Esophagus squamous epithelium (tissue), 5 donors: ENCODE measurements around the gene WDR86. TPM values are rescaled to one million over a fixed set of nuclear protein-coding genes. Genes with fewer than 3 reads are reported as not detected.

Experiments
- DNase-seq: peaks from one replicate; lab custom pipeline; 2025; lab: John Stamatoyannopoulos, UW
- H3K27ac ChIP-seq, 4 donors: fragments of 200-600 bp; sonication (generic); one replicate each; pipeline ENCODE4 v1.5.1; 2016 to 2019; ENCODE audit warnings: mild to moderate bottlenecking in 1 of 4
- H3K27me3 ChIP-seq, 4 donors: fragments of 200-600 bp; sonication (generic); 1 replicate in 3 of 4; 2 replicates in 1 of 4; pipeline versions ENCODE4 v1.5.1 to v1.6.0; 2017 to 2021; ENCODE audit warnings: antibody characterized with exemption in 1 of 4
- H3K36me3 ChIP-seq, 3 donors: fragments of 200-600 bp; sonication (generic); one replicate each; pipeline ENCODE4 v1.5.1; 2016 to 2019
- H3K4me1 ChIP-seq, 3 donors: fragments of 200-600 bp; sonication (generic); one replicate each; pipeline ENCODE4 v1.5.1; 2017 to 2019
- H3K4me3 ChIP-seq, 4 donors: fragments of 200-600 bp; sonication (generic); 1 replicate in 3 of 4; 2 replicates in 1 of 4; pipeline ENCODE4 v1.5.1; 2016 to 2019; ENCODE audit warnings: mild to moderate bottlenecking in 2 of 4, moderate library complexity in 1 of 4
- H3K9me3 ChIP-seq, 3 donors: fragments of 200-600 bp; sonication (generic); one replicate each; pipeline ENCODE4 v1.5.1; 2016 to 2019
- POLR2A ChIP-seq, 4 donors: fragments of 450-650 bp; IDR thresholded peaks; one replicate each; pipeline ENCODE4 v1.6.1; 2017; ENCODE audit warnings: antibody characterized with exemption in 4 of 4, mild to moderate bottlenecking in 4 of 4, moderate library complexity in 3 of 4
- WGBS, 2 donors: methylation state at CpG; one replicate each; pipeline ENCODE4 v1.1.5; 2018; 5-methylcytosine and 5-hydroxymethylcytosine counted together
- intact Hi-C: fragments of 100-400 bp; cut with DNase I; formaldehyde crosslinking; loops from one replicate; pipeline ENCODE4 v1.15.0; 2022
- total RNA-seq, 4 donors: library from RNA; depleted of rRNA; stranded (reverse); fragments of >200 nt; gene quantifications; one replicate each; pipeline ENCODE4 v1.1.0, GENCODE V29; 2016
- TF ChIP-seq, protein P1 (sequence below), 6 experiments: fragments of 450-650 bp in 4 of 6; fragments of 200-600 bp in 2 of 6; sonication (generic) in 2 of 6; IDR thresholded peaks; one replicate each; pipeline ENCODE4 v1.5.1; 2016 to 2019; ENCODE audit warnings: antibody characterized with exemption in 6 of 6, mild to moderate bottlenecking in 4 of 6, moderate library complexity in 4 of 6
- donor health status: DM: yes; HTN: yes; CAD: no.

Gene WDR86
- total RNA-seq, 4 donors from 2014 or later, result 0.53 to 4.6 (median 1.5) TPM

DNA sequence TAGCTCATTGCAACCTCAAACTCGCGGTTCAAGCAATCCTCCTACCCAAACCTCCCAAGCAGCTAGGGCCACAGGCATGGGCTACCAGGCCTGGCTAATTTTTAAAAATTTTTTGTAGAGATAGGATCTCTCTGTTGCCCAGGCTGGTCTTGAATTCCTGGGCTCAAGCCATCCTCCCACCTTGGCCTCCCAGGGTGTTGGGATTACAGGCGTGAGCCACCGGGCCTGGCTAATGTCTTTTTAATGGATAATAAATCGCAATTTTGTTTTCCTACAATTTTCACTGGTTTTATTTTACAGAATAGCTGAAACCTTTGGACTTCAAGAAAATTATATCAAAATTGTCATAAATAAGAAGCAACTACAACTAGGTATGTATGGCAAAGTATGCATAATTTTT, 57.3 kb downstream of the WDR86 start:
- peaks cover 7 to 34% (median 10%) of the 10 kb centered on the region in 3 donors for H3K4me1 ChIP-seq
- no peak overlapping the region for H3K4me3 ChIP-seq
- no peaks in the 10 kb centered on the region for H3K27me3 ChIP-seq
- 68 to 85% methylated on average over 5 of the region's 5 CpGs for WGBS, 2 donors
- TF ChIP-seq, protein P1, sequence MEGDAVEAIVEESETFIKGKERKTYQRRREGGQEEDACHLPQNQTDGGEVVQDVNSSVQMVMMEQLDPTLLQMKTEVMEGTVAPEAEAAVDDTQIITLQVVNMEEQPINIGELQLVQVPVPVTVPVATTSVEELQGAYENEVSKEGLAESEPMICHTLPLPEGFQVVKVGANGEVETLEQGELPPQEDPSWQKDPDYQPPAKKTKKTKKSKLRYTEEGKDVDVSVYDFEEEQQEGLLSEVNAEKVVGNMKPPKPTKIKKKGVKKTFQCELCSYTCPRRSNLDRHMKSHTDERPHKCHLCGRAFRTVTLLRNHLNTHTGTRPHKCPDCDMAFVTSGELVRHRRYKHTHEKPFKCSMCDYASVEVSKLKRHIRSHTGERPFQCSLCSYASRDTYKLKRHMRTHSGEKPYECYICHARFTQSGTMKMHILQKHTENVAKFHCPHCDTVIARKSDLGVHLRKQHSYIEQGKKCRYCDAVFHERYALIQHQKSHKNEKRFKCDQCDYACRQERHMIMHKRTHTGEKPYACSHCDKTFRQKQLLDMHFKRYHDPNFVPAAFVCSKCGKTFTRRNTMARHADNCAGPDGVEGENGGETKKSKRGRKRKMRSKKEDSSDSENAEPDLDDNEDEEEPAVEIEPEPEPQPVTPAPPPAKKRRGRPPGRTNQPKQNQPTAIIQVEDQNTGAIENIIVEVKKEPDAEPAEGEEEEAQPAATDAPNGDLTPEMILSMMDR (IDR thresholded peaks at IDR 0.05), result no peak
- DNase-seq, result no peak
- no peak overlapping the region for H3K27ac ChIP-seq
- peaks cover 6 to 96% (median 23%) of the 10 kb centered on the region in 3 donors for H3K36me3 ChIP-seq
- intact Hi-C loops, result no loop called here
- no peaks in the 10 kb centered on the region for H3K9me3 ChIP-seq

DNA sequence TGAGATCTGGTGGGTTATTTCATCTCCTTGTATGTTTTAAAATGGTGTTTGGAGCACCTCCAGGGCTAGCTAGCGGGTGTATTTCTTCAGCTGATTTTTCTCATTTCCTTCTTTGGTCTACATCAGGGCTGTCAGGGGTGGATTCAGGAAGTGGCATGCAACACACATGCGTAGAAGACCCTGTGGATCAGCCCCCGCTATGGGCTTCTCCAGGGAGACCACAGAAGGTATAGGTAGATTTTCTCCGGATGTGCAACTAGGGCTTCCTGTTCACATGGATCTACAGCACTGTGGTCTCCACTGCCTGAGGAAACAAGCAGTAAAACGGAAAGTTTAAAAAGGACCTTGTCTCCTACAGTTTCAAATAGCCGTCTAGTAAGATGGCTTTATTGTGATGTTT, 57.9 kb downstream of the WDR86 start:
- no peaks in the 10 kb centered on the region for H3K9me3 ChIP-seq
- intact Hi-C loops, result no loop called here
- TF ChIP-seq, protein P1 (IDR thresholded peaks at IDR 0.05), result no peak
- TF ChIP-seq POLR2A (IDR thresholded peaks at IDR 0.05), result no peak
- peaks cover 6 to 96% (median 17%) of the 10 kb centered on the region in 3 donors for H3K36me3 ChIP-seq
- 57 to 58% methylated on average over 3 to 6 of the region's 6 CpGs for WGBS, 2 donors
- H3K4me3 ChIP-seq, result no peak overlapping the region
- peaks cover 7 to 34% (median 10%) of the 10 kb centered on the region in 3 donors for H3K4me1 ChIP-seq
- no peak overlapping the region for H3K27ac ChIP-seq
- no peaks in the 10 kb centered on the region for H3K27me3 ChIP-seq
- no peak for DNase-seq

DNA sequence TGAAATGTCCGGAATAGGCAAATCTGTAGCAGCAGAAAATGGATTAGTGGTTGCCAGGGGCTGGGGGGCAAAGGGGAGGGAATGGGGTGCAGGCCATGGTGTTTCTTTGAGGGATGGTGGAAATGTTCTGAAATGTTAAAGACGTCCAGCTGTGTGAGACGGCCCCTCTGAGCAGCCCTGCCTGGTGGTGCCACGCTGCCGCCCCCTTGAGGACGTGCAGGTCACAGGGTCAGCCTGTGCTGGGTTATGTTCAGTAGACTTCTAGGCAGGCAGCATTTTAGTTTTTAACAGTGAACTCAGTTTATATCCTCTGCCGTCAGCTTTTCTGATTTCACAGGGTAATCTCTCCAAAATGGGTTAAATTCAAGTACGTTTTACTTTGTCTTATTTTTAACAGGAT, 58.8 kb downstream of the WDR86 start:
- peaks cover 2 to 96% (median 8%) of the 10 kb centered on the region in 3 donors for H3K36me3 ChIP-seq
- H3K4me3 ChIP-seq, result no peak overlapping the region
- no peaks in the 10 kb centered on the region for H3K9me3 ChIP-seq
- TF ChIP-seq POLR2A (IDR thresholded peaks at IDR 0.05), result no peak
- TF ChIP-seq, protein P1 (IDR thresholded peaks at IDR 0.05), result peak in 1 of 6 experiments; percentile 5
- 47 to 57% methylated on average over 7 to 8 of the region's 8 CpGs for WGBS, 2 donors
- intact Hi-C loops, result no loop called here
- DNase-seq, result no peak
- H3K27ac ChIP-seq, result no peak overlapping the region
- peaks cover 7 to 35% (median 10%) of the 10 kb centered on the region in 3 donors for H3K4me1 ChIP-seq
- no peaks in the 10 kb centered on the region for H3K27me3 ChIP-seq

DNA sequence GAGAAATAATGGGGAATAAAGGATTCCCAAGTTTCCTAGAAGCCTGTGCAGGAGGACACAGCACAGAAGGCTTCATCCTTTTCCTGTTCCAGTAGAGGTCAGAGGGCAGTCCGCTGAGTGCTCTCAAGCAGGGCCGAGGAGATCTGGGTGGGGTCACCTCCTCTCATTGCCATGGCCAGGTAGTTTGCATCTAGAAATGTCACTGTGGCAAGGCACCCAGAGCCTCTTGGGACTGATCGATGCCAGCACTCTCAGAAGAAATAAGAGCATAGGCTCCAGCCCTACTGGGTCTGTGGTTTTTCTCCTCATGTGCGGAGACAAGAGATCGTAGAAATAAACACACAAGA, 60.4 kb downstream of the WDR86 start:
- Histone ChIP-seq H3K4me3 (peak overlapping the region in 3 of 4 donors; percentile 38 to 59 (median 46)), H3K36me3 (peaks cover 8 to 96% (median 9%) of the 10 kb centered on the region in 3 donors), H3K27ac (peak overlapping the region; percentile 64 to 87 (median 76)), H3K4me1 (peaks cover 7 to 38% (median 10%) of the 10 kb centered on the region in 3 donors), H3K9me3 (no peaks in the 10 kb centered on the region), H3K27me3 (no peaks in the 10 kb centered on the region)
- 35 to 59% methylated on average over 2 to 5 of the region's 5 CpGs for WGBS, 2 donors
- intact Hi-C loops, result loop anchor here (5.0 kb wide), 1 partner anchor 37 kb away; no protein-coding TSS in a partner anchor
- TF ChIP-seq, protein P1 (IDR thresholded peaks at IDR 0.05), result no peak
- no peak for TF ChIP-seq POLR2A (IDR thresholded peaks at IDR 0.05)
- DNase-seq, result no peak

DNA sequence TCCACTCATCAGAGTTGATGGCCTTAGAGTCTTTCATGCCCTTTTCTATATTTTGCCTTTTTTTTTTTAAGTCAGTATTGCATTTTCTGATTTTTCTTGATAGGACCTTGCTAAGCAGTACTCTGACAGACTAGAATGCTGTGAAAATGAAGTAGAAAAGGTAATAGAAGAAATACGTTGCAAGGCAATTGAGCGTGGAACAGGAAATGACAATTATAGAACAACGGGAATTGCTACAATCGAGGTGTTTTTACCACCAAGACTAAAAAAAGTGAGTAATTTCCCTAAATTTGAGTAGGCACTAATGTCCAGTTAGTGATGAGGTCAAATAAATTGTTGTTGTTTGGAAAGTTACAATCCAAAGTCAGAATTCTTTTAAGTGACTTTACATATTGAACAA, 60.9 kb downstream of the WDR86 start:
- peaks cover 7 to 41% (median 10%) of the 10 kb centered on the region in 3 donors for H3K4me1 ChIP-seq
- TF ChIP-seq POLR2A (IDR thresholded peaks at IDR 0.05), result no peak
- TF ChIP-seq, protein P1 (IDR thresholded peaks at IDR 0.05), result no peak
- no peaks in the 10 kb centered on the region for H3K9me3 ChIP-seq
- peak overlapping the region in 3 of 4 donors; percentile 66 to 87 (median 86) for H3K27ac ChIP-seq
- H3K36me3 ChIP-seq, result peaks cover 8 to 95% (median 9%) of the 10 kb centered on the region in 3 donors
- WGBS, 2 donors, result 61 to 62% methylated on average over 4 of the region's 4 CpGs
- no peaks in the 10 kb centered on the region for H3K27me3 ChIP-seq
- no peak overlapping the region for H3K4me3 ChIP-seq
- intact Hi-C loops, result loop anchor here (5.0 kb wide), 1 partner anchor 37 kb away; no protein-coding TSS in a partner anchor
- DNase-seq, result no peak
